DMS53 (cell line): ENCODE data around the gene SLC12A7.
"Not testable (repeated sequence)": the region's sequence is repeated elsewhere in the genome, so short reads cannot be mapped to it uniquely, and the experiment has no call there.

Experiments used
- DNase-seq: peaks from one replicate; lab custom pipeline; 2025; lab: John Stamatoyannopoulos, UW

SLC12A7 gene

GRCh38 chr5:1007681-1008450 is 104.0 kb downstream of the SLC12A7 start:
- no peak for DNase-seq

GRCh38 chr5:1007221-1007680 is 104.6 kb downstream of the SLC12A7 start:
- no peak for DNase-seq

GRCh38 chr5:1006656-1007071 is 105.2 kb downstream of the SLC12A7 start:
- DNase-seq: no peak

- no peak for DNase-seq
These were observed 105.8 kb downstream of the SLC12A7 start for GRCh38 chr5:1005904-1006655.

- no peak for DNase-seq
These were observed 106.5 kb downstream of the SLC12A7 start for GRCh38 chr5:1005249-1005851.

- peak; percentile 87 for DNase-seq
These were observed 107.2 kb downstream of the SLC12A7 start for GRCh38 chr5:1004461-1005248.

- DNase-seq: peak; percentile 82
These were observed 108.4 kb downstream of the SLC12A7 start for GRCh38 chr5:1003296-1003937.

GRCh38 chr5:1002836-1003235 is 109.0 kb downstream of the SLC12A7 start:
- DNase-seq: peak; percentile 46

- DNase-seq: no peak
These were observed 109.7 kb downstream of the SLC12A7 start for GRCh38 chr5:1002271-1002546.

GRCh38 chr5:1001406-1002270 is 110.2 kb downstream of the SLC12A7 start:
- no peak for DNase-seq

GRCh38 chr5:1000831-1001230 is 111.0 kb downstream of the SLC12A7 start:
- not testable (repeated sequence) for DNase-seq
